Smooth muscle cell of trachea (primary cell): ENCODE data around the gene PRRC2C. TPM values are rescaled to one million over a fixed set of nuclear protein-coding genes. Genes with fewer than 3 reads are reported as not detected.

Source experiments
- total RNA-seq: library from RNA; depleted of rRNA; stranded (reverse); fragments of >200 nt; gene quantifications from 2 replicates; pipeline ENCODE4 v1.2.1, GENCODE V29; 2014

Gene PRRC2C
- total RNA-seq: 51.4 and 60.9 TPM in 2 replicates

DNA sequence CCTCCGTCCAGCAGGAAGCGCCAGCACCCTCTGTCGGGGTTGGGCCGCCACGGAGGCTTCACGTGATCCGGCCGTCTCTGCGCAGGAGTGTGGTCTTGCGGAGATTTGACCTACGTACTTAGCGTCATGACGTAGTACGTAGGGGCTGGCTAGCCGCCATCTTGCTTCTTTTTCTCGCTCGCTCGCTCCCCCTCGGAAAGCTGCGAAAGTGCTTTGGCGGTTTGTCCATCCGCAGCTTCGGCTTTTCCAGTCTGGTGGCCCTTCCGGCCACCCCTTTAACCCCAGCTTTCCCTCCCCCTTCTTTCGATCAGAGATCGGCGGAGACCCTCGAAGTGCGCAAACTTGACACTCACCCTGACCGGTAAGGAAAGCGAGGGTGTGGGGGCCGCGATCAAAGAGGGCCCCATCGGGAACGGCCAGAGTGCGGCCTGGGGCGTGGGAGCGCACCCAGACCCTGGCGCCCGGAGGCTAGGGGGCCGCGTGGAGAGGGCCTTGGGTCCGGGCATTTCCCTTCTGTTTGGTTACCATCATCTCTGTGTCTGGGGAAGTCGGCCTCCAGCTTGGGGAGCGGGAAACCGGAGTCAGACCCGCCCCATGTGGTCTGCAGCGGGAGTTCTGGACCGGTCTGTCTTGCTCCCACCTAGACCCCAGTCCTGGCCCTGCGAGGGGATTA is at the start of gene PRRC2C:
TSS of gene PRRC2C (plus strand) at position 156 of the 673 bp plus-strand sequence. CDS start 26,559 bp downstream, outside the sequence.

DNA sequence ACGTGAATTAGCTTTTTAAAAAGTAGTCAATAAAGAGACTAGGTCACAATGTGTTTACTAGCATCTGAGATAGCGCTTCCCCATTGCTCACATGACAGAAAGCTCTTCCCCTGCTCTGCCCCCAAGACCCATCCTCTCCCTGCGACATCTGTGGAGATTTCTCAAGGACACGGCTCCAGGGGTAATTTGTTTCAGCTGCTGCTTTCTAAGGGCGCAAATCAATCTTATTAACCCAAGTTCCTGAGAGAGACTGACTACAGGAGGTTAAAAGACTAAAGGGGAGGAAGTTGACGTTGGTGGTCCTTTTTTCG is 136.8 kb downstream of the PRRC2C start, which contains the start of gene MYOCOS:
TSS of gene MYOCOS (plus strand) at position 92 of the 311 bp plus-strand sequence. CDS start 1,641 bp downstream, outside the sequence.

Other genes starting within 250 kb of the PRRC2C start
- gene FMO1, start 237.0 kb upstream of the PRRC2C start, total RNA-seq: 0.29 and 0.66 TPM in 2 replicates
- 1.2 and 6.7 TPM in 2 replicates for gene FMO4, start 171.3 kb upstream of the PRRC2C start, total RNA-seq
- gene MYOCOS, start 136.7 kb downstream of the PRRC2C start, total RNA-seq: under 0.01 TPM in 1 of 2 replicates, not detected in the other
- 1.2 and 1.3 TPM in 2 replicates for gene MYOC, start 167.2 kb downstream of the PRRC2C start, total RNA-seq